H1 (cell line): ENCODE results near the gene TRIM22. TPM values are rescaled to one million over a fixed set of nuclear protein-coding genes. Genes with fewer than 3 reads are reported as not detected.

Experiments used
- CTCF ChIA-PET: fragments of 300-600 bp; sonication (Branson Sonifier 250); formaldehyde crosslinking; loops from one replicate; lab custom pipeline; 2021; ENCODE audit not compliant: partially characterized antibody; lab: Charles Lee
- POLR2A ChIA-PET: fragments of 300-600 bp; sonication (Branson Sonifier 250); formaldehyde crosslinking; loops from one replicate; lab custom pipeline; 2021; ENCODE audit warnings: inconsistent platforms; ENCODE audit not compliant: partially characterized antibody; lab: Charles Lee
- DNase-seq, 2 experiments: peaks; one replicate each; pipeline versions ENCODE4 v3.0.0 to v3.0.0-alpha.2; 2010 to 2022; ENCODE audit warnings: low spot score in 2 of 2, low read depth in 1 of 2, mixed read lengths in 1 of 2
- FAIRE-seq: peaks from 2 replicates; lab custom pipeline; 2011; peaks lifted over from hg19 to GRCh38; lab: Jason Lieb, UNC
- H2AFZ ChIP-seq: 2 replicates; pipeline ENCODE4 v1.8.1; 2012; ENCODE audit warnings: low read length, inconsistent platforms
- H2AK5ac ChIP-seq: 2 replicates; pipeline ENCODE4 v1.6.1; 2013; ENCODE audit warnings: low read depth, low read length
- H2BK120ac ChIP-seq: replicated peaks from 2 replicates; pipeline ENCODE3; 2013; ENCODE audit warnings: low read depth, low read length, inconsistent platforms
- H2BK12ac ChIP-seq: 2 replicates; pipeline ENCODE4 v1.6.1; 2013; ENCODE audit warnings: low read depth, low read length
- H2BK15ac ChIP-seq: 2 replicates; pipeline ENCODE4 v1.6.1; 2013; ENCODE audit warnings: low read length
- H2BK20ac ChIP-seq: 2 replicates; pipeline ENCODE4 v1.6.1; 2013; ENCODE audit warnings: low read length
- H2BK5ac ChIP-seq: 2 replicates; pipeline ENCODE4 v1.6.1; 2013; ENCODE audit warnings: low read depth, low read length
- H3K14ac ChIP-seq: 2 replicates; pipeline ENCODE4 v1.6.1; 2013; ENCODE audit warnings: inconsistent platforms; ENCODE audit not compliant: insufficient read length
- H3K18ac ChIP-seq: 2 replicates; pipeline ENCODE4 v1.6.1; 2013; ENCODE audit warnings: low read length; ENCODE audit errors: extremely low read depth
- H3K23ac ChIP-seq: 2 replicates; pipeline ENCODE4 v1.6.1; 2013; ENCODE audit warnings: inconsistent platforms; ENCODE audit not compliant: insufficient read length
- H3K23me2 ChIP-seq: 2 replicates; pipeline ENCODE4 v1.6.1; 2013; ENCODE audit warnings: low read depth, low read length
- H3K27ac ChIP-seq: 2 replicates; pipeline ENCODE4 v1.6.1; 2011; ENCODE audit warnings: low read depth, low read length, inconsistent platforms
- H3K27me3 ChIP-seq, 4 experiments: replicated peaks in 1 of 4; 1 replicate in 1 of 4; 2 replicates in 3 of 4; pipeline versions ENCODE4 v1.6.1 to v1.8.1; 2011 to 2013; ENCODE audit warnings: low read length in 3 of 4, mild to moderate bottlenecking in 3 of 4, inconsistent platforms in 2 of 4, mixed read lengths in 2 of 4, moderate library complexity in 1 of 4; ENCODE audit not compliant: control insufficient read depth in 3 of 4, insufficient read depth in 3 of 4; ENCODE audit errors: extremely low read depth in 1 of 4
- H3K36me3 ChIP-seq, 4 experiments: 2 replicates each; pipeline versions ENCODE4 v1.6.1 to v1.8.1; 2011 to 2013; ENCODE audit warnings: mild to moderate bottlenecking in 4 of 4, low read length in 3 of 4, moderate library complexity in 2 of 4, control low read depth in 1 of 4, inconsistent platforms in 1 of 4; ENCODE audit not compliant: insufficient read depth in 4 of 4, control insufficient read depth in 2 of 4
- H3K4ac ChIP-seq: replicated peaks from 2 replicates; pipeline ENCODE3; 2013; ENCODE audit warnings: low read length, low read depth, mixed read lengths, inconsistent platforms; ENCODE audit not compliant: insufficient read length
- H3K4me1 ChIP-seq, 4 experiments: replicated peaks in 1 of 4; 1 replicate in 1 of 4; 2 replicates in 3 of 4; pipeline versions ENCODE4 v1.6.1 to v1.8.1; 2011 to 2013; ENCODE audit warnings: low read length in 3 of 4, inconsistent platforms in 2 of 4, mixed read lengths in 1 of 4; ENCODE audit not compliant: insufficient read depth in 4 of 4, control insufficient read depth in 3 of 4
- H3K4me2 ChIP-seq, 2 experiments: 2 replicates each; pipeline versions ENCODE4 v1.6.1 to v1.8.1; 2011 to 2013; ENCODE audit warnings: low read depth in 2 of 2, low read length in 2 of 2, control low read depth in 1 of 2, inconsistent platforms in 1 of 2, mild to moderate bottlenecking in 1 of 2; ENCODE audit not compliant: insufficient read depth in 1 of 2
- H3K4me3 ChIP-seq, 4 experiments: fragments of 200-600, 300-600 bp in 1 of 4; sonication (generic), shearing (Covaris generic), sonication (Bioruptor Twin) in 1 of 4; 2 replicates each; pipeline versions ENCODE4 v1.5.1 to v1.8.1; 2011 to 2016; ENCODE audit warnings: low read length in 4 of 4, low read depth in 3 of 4, control low read depth in 2 of 4, inconsistent platforms in 2 of 4, mild to moderate bottlenecking in 2 of 4, mixed read lengths in 1 of 4, moderate library complexity in 1 of 4; ENCODE audit not compliant: insufficient read depth in 2 of 4; ENCODE audit errors: extremely low read depth in 1 of 4
- H3K56ac ChIP-seq: replicated peaks from 2 replicates; pipeline ENCODE3; 2013; ENCODE audit warnings: low read depth, mild to moderate bottlenecking, mixed read lengths, low read length, inconsistent platforms; ENCODE audit not compliant: insufficient read length
- H3K79me1 ChIP-seq: 2 replicates; pipeline ENCODE4 v1.6.1; 2013; ENCODE audit warnings: low read depth, low read length, control low read depth
- H3K79me2 ChIP-seq, 2 experiments: 2 replicates each; pipeline versions ENCODE4 v1.6.1 to v1.8.1; 2012 to 2013; ENCODE audit warnings: low read length in 2 of 2, mild to moderate bottlenecking in 2 of 2, inconsistent platforms in 1 of 2; ENCODE audit not compliant: insufficient read depth in 2 of 2, control insufficient read depth in 1 of 2
- H3K9ac ChIP-seq, 4 experiments: replicated peaks in 1 of 4; 1 replicate in 1 of 4; 2 replicates in 3 of 4; pipeline versions ENCODE4 v1.6.1 to v1.8.1; 2011 to 2013; ENCODE audit warnings: low read depth in 3 of 4, low read length in 3 of 4, control low read depth in 2 of 4, mild to moderate bottlenecking in 2 of 4, moderate library complexity in 2 of 4, inconsistent platforms in 1 of 4; ENCODE audit errors: extremely low read depth in 1 of 4
- H3K9me3 ChIP-seq, 2 experiments: 2 replicates each; pipeline versions ENCODE4 v1.6.1 to v1.8.1; 2012 to 2013; ENCODE audit warnings: mild to moderate bottlenecking in 2 of 2, moderate library complexity in 2 of 2, control low read depth in 1 of 2, inconsistent platforms in 1 of 2, low read depth in 1 of 2, low read length in 1 of 2, mixed read lengths in 1 of 2; ENCODE audit not compliant: insufficient read depth in 2 of 2
- H4K20me1 ChIP-seq, 2 experiments: replicated peaks in 1 of 2; 2 replicates each; pipeline versions ENCODE3 to v1.8.1; 2011 to 2013; ENCODE audit warnings: inconsistent platforms in 2 of 2, low read length in 2 of 2, mild to moderate bottlenecking in 1 of 2; ENCODE audit not compliant: insufficient read depth in 2 of 2, control insufficient read depth in 1 of 2
- H4K5ac ChIP-seq: 2 replicates; pipeline ENCODE4 v1.6.1; 2013; ENCODE audit warnings: low read length, low read depth, mixed read lengths, inconsistent platforms; ENCODE audit not compliant: insufficient read length
- H4K8ac ChIP-seq: 2 replicates; pipeline ENCODE4 v1.8.0; 2013; ENCODE audit warnings: mild to moderate bottlenecking, moderate library complexity, low read length, inconsistent platforms; ENCODE audit not compliant: insufficient read depth; ENCODE audit errors: extremely low read depth
- H4K91ac ChIP-seq: replicated peaks from 2 replicates; pipeline ENCODE3; 2013; ENCODE audit warnings: low read length, mixed read lengths, inconsistent platforms; ENCODE audit not compliant: insufficient read length
- CHD1 ChIP-seq: IDR thresholded peaks from 2 replicates; pipeline ENCODE4 v1.6.1; 2012; ENCODE audit warnings: low read depth, low read length, improper control_type of control experiment
- POU5F1 ChIP-seq: IDR thresholded peaks from 2 replicates; pipeline ENCODE4 v1.6.1; 2011; ENCODE audit warnings: low read depth, mild to moderate bottlenecking, low read length, moderate library complexity
- SIN3A ChIP-seq, 2 experiments: IDR thresholded peaks in 1 of 2; conservative IDR thresholded peaks in 1 of 2; 2 replicates each; pipeline ENCODE4 v1.6.1; 2011 to 2012; ENCODE audit warnings: low read length in 2 of 2, improper control_type of control experiment in 1 of 2, low read depth in 1 of 2, mild to moderate bottlenecking in 1 of 2
- SP4 ChIP-seq: IDR thresholded peaks from 2 replicates; pipeline ENCODE4 v1.6.1; 2012; ENCODE audit warnings: low read length, inconsistent platforms
- TBP ChIP-seq: IDR thresholded peaks from 2 replicates; pipeline ENCODE4 v1.6.1; 2011; ENCODE audit warnings: low read depth, low read length, improper control_type of control experiment
- ZNF274 ChIP-seq: IDR thresholded peaks from 2 replicates; pipeline ENCODE4 v1.7.0; 2012; ENCODE audit warnings: low read length, borderline replicate concordance; ENCODE audit errors: extremely low read depth
- WGBS, 2 experiments: shearing (Covaris generic) in 1 of 2; methylation state at CpG; one replicate each; pipeline versions ENCODE4 v1.1.6 to v1.1.7; 2013 to 2015; ENCODE audit warnings: low lambda C conversion rate in 2 of 2, mixed read lengths in 2 of 2, inconsistent platforms in 1 of 2, low coverage in 1 of 2, missing lambda C conversion rate in 1 of 2; ENCODE audit not compliant: insufficient replicate concordance in 2 of 2, insufficient coverage in 1 of 2, insufficient read length in 1 of 2; ENCODE audit errors: extremely low coverage in 1 of 2, missing lambda C conversion rate in 1 of 2; 5-methylcytosine and 5-hydroxymethylcytosine counted together
- polyA plus RNA-seq, 7 experiments: library from polyadenylated mRNA; depleted of rRNA in 3 of 7; stranded (reverse) in 5 of 7; unstranded in 2 of 7; fragments of >200 nt in 5 of 7; fragments of 200-250 nt in 2 of 7; gene quantifications; 1 replicate in 5 of 7; 2 replicates in 1 of 7; 4 replicates in 1 of 7; pipeline versions ENCODE4 v1.2.1 to v1.2.3, GENCODE V29; 2011 to 2013; ENCODE audit warnings: missing spikeins in 2 of 7, mixed read lengths in 2 of 7
- total RNA-seq: library from RNA; stranded (reverse); fragmentation: NEBNext Ultra II Directional; extraction: Animal tissue kit (Norgen Biotek cat#: 25700); gene quantifications from 2 replicates; pipeline ENCODE4 v1.2.1, GENCODE V29; 2021

Gene TRIM22
- total and polyA plus RNA-seq, 2 of the 8 experiments (the other 6 are each of a cell fraction or from before 2014, with no cell fraction given) = 56.0 to 82.7 TPM

DNA sequence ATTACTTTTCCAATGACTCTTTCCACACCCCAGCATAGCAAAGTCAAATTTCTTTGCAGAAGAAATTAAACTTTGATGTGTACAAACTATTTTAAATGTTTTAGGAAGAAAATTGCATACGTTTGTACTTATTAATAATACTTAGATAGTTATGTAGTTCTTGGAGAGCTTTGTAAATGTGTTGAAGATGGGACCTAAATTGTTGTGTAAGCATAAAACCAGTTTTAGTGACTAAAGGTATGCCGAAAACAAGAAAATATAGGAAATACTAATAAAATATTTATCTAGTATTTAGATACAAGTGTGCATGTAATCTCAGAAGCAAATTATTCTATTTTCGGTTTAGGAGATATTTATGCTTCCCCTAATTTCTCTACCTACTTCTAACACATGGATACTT, 60.2 kb downstream of the TRIM22 start:
- Histone ChIP-seq H3K4ac (no peak overlapping the region), H2BK20ac (no peak overlapping the region), H4K8ac (no peak overlapping the region), H3K4me3 (no peak overlapping the region), H3K4me1 (no peaks in the 10 kb centered on the region), H3K14ac (no peak overlapping the region), H3K18ac (no peak overlapping the region), H4K5ac (no peak overlapping the region), H2BK12ac (no peak overlapping the region), H2BK120ac (no peak overlapping the region), H3K23ac (no peak overlapping the region), H4K20me1 (no peaks in the 10 kb centered on the region), H3K9ac (no peak overlapping the region), H3K79me1 (no peaks in the 10 kb centered on the region), H3K27ac (no peak overlapping the region), H3K36me3 (no peaks in the 10 kb centered on the region), H3K4me2 (no peak overlapping the region), H3K27me3 (no peaks in the 10 kb centered on the region), H3K23me2 (no peaks in the 10 kb centered on the region), H2BK5ac (no peak overlapping the region), H3K79me2 (no peaks in the 10 kb centered on the region), H2BK15ac (no peak overlapping the region), H2AK5ac (no peak overlapping the region), H2AFZ (no peak overlapping the region), H3K56ac (no peak overlapping the region), H3K9me3 (no peaks in the 10 kb centered on the region), H4K91ac (no peak overlapping the region)
- CTCF ChIA-PET = no interaction called here
- 86% methylated on average over 3 of the region's 3 CpGs; no CpG with 5 or more reads in 1 of the 2 experiments for WGBS, 2 experiments
- FAIRE-seq = no peak
- TF ChIP-seq ZNF274 = no peak
- no peak for TF ChIP-seq CHD1
- no peak for TF ChIP-seq SP4
- no peak for TF ChIP-seq POU5F1
- TF ChIP-seq TBP = no peak
- no peak for TF ChIP-seq SIN3A (conservative IDR thresholded peaks at IDR 0.05 in 1 of 2, IDR thresholded peaks at IDR 0.05 in 1 of 2; ENCODE audit: low read depth in 1 of 2, low read length in 2 of 2)
- POLR2A ChIA-PET = no interaction called here
- no peak for DNase-seq
